OCI-LY7 (cell line): ENCODE data around the gene AKT3.

Experiments
- EZH2phosphoT487 ChIP-seq: fragments of 200-600 bp; sonication (generic); IDR thresholded peaks from 2 replicates; pipeline ENCODE4 v1.6.1; 2018; ENCODE audit warnings: low read depth, borderline replicate concordance, mild to moderate bottlenecking, mixed run types, antibody characterized with exemption, low read length, moderate library complexity, mixed read lengths
- TF ChIP-seq, protein P1 (sequence below): fragments of 200-600 bp; sonication (generic); conservative IDR thresholded peaks from 2 replicates; pipeline ENCODE4 v1.5.1; 2014; ENCODE audit warnings: mild to moderate bottlenecking, antibody characterized with exemption, low read length, moderate library complexity, mixed read lengths

DNA sequence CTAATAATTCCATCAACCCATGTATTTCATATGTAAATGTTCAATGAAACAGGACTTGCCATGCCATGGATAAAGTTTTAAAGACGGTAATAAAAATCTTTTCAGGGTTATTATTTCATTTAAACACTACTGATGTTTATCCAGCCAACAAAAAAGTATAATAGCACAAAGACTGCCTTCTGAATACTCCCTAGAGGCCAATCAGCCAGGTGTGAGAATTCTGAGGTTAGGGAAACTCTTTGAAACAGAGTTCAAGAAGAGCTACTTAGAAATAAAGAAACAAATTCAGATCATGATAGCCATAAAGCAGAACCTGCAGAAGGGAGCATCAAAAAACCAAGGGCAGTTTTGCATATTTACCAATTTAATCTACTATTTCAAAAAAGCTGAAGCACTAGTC lies 48.7 kb downstream of the AKT3 start:
- TF ChIP-seq, protein P1, sequence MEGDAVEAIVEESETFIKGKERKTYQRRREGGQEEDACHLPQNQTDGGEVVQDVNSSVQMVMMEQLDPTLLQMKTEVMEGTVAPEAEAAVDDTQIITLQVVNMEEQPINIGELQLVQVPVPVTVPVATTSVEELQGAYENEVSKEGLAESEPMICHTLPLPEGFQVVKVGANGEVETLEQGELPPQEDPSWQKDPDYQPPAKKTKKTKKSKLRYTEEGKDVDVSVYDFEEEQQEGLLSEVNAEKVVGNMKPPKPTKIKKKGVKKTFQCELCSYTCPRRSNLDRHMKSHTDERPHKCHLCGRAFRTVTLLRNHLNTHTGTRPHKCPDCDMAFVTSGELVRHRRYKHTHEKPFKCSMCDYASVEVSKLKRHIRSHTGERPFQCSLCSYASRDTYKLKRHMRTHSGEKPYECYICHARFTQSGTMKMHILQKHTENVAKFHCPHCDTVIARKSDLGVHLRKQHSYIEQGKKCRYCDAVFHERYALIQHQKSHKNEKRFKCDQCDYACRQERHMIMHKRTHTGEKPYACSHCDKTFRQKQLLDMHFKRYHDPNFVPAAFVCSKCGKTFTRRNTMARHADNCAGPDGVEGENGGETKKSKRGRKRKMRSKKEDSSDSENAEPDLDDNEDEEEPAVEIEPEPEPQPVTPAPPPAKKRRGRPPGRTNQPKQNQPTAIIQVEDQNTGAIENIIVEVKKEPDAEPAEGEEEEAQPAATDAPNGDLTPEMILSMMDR, result no peak
- TF ChIP-seq EZH2phosphoT487, result no peak
